Osteoblast (primary cell): ENCODE results near the gene MKNK1. TPM values are rescaled to one million over a fixed set of nuclear protein-coding genes. Genes with fewer than 3 reads are reported as not detected.

Source experiments
- DNase-seq: peaks from one replicate; pipeline ENCODE4 v3.0.0; 2011; ENCODE audit warnings: low spot score, mixed read lengths; ENCODE audit not compliant: insufficient read length; ENCODE audit errors: missing footprints
- H2AFZ ChIP-seq: 2 replicates; pipeline ENCODE4 v1.6.0; 2011; ENCODE audit warnings: mild to moderate bottlenecking, low read length
- H3K27ac ChIP-seq: 2 replicates; pipeline ENCODE4 v1.5.1; 2011; ENCODE audit warnings: mild to moderate bottlenecking, low read depth, low read length, moderate library complexity
- H3K27me3 ChIP-seq: 2 replicates; pipeline ENCODE4 v1.6.0; 2012; ENCODE audit warnings: mild to moderate bottlenecking, control low read depth, inconsistent platforms, low read length, moderate library complexity; ENCODE audit not compliant: insufficient read depth
- H3K36me3 ChIP-seq: 2 replicates; pipeline ENCODE4 v1.5.1; 2011; ENCODE audit warnings: mild to moderate bottlenecking, low read length, control low read depth, moderate library complexity; ENCODE audit not compliant: insufficient read depth
- H3K4me1 ChIP-seq: 2 replicates; pipeline ENCODE4 v1.5.1; 2011; ENCODE audit warnings: mild to moderate bottlenecking, low read length, control low read depth, moderate library complexity; ENCODE audit not compliant: insufficient read depth
- H3K4me2 ChIP-seq: 2 replicates; pipeline ENCODE4 v1.6.0; 2011; ENCODE audit warnings: mild to moderate bottlenecking, low read length; ENCODE audit not compliant: insufficient read depth
- H3K4me3 ChIP-seq: fragments of 200-600 bp; sonication (generic); 3 replicates; pipeline ENCODE4 v1.5.1; 2012; ENCODE audit warnings: mild to moderate bottlenecking, low read length, inconsistent platforms; ENCODE audit not compliant: insufficient read depth
- H3K79me2 ChIP-seq: 2 replicates; pipeline ENCODE4 v1.6.0; 2012; ENCODE audit warnings: mild to moderate bottlenecking, low read length, control low read depth, inconsistent platforms; ENCODE audit not compliant: insufficient read depth
- H3K9me3 ChIP-seq: 2 replicates; pipeline ENCODE4 v1.5.1; 2011; ENCODE audit warnings: low read depth, low read length, control low read depth
- H4K20me1 ChIP-seq: 2 replicates; pipeline ENCODE4 v1.6.0; 2012; ENCODE audit warnings: mild to moderate bottlenecking, low read length, control low read depth; ENCODE audit not compliant: insufficient read depth
- total RNA-seq: library from RNA; depleted of rRNA; stranded (reverse); fragments of >200 nt; gene quantifications from 2 replicates; pipeline ENCODE4 v1.2.3, GENCODE V29; 2012
- TF ChIP-seq, protein P1 (sequence below): IDR thresholded peaks from 2 replicates; pipeline ENCODE4 v1.5.1; 2011; ENCODE audit warnings: mild to moderate bottlenecking, low read depth, low read length, moderate library complexity; ENCODE audit errors: extremely low read depth

The MKNK1 gene
- total RNA-seq, 1 donor: 31.8 TPM

GRCh38 chr1:46575778-46576177 is 28.3 kb downstream of the MKNK1 start:
- H2AFZ ChIP-seq: no peak overlapping the region
- peaks cover 18% of the 10 kb centered on the region for H3K36me3 ChIP-seq
- H3K4me2 ChIP-seq: no peak overlapping the region
- H3K4me1 ChIP-seq: no peaks in the 10 kb centered on the region
- no peak overlapping the region for H3K27ac ChIP-seq
- H3K9me3 ChIP-seq: no peaks in the 10 kb centered on the region
- TF ChIP-seq, protein P1, sequence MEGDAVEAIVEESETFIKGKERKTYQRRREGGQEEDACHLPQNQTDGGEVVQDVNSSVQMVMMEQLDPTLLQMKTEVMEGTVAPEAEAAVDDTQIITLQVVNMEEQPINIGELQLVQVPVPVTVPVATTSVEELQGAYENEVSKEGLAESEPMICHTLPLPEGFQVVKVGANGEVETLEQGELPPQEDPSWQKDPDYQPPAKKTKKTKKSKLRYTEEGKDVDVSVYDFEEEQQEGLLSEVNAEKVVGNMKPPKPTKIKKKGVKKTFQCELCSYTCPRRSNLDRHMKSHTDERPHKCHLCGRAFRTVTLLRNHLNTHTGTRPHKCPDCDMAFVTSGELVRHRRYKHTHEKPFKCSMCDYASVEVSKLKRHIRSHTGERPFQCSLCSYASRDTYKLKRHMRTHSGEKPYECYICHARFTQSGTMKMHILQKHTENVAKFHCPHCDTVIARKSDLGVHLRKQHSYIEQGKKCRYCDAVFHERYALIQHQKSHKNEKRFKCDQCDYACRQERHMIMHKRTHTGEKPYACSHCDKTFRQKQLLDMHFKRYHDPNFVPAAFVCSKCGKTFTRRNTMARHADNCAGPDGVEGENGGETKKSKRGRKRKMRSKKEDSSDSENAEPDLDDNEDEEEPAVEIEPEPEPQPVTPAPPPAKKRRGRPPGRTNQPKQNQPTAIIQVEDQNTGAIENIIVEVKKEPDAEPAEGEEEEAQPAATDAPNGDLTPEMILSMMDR: no peak
- H3K4me3 ChIP-seq: no peak overlapping the region
- no peaks in the 10 kb centered on the region for H3K79me2 ChIP-seq
- no peak for DNase-seq
- H3K27me3 ChIP-seq: no peaks in the 10 kb centered on the region
- no peaks in the 10 kb centered on the region for H4K20me1 ChIP-seq

- Histone ChIP-seq H3K27ac (no peak overlapping the region), H4K20me1 (no peaks in the 10 kb centered on the region), H3K9me3 (no peaks in the 10 kb centered on the region), H3K79me2 (no peaks in the 10 kb centered on the region), H2AFZ (no peak overlapping the region), H3K4me2 (no peak overlapping the region), H3K4me3 (no peak overlapping the region), H3K36me3 (peaks cover 18% of the 10 kb centered on the region), H3K27me3 (no peaks in the 10 kb centered on the region), H3K4me1 (no peaks in the 10 kb centered on the region)
- TF ChIP-seq, protein P1: no peak
- DNase-seq: no peak
These were observed 28.8 kb downstream of the MKNK1 start for GRCh38 chr1:46575300-46575699.

GRCh38 chr1:46571691-46572225 is 32.3 kb downstream of the MKNK1 start:
- Histone ChIP-seq H3K36me3 (peaks cover 8% of the 10 kb centered on the region), H3K79me2 (no peaks in the 10 kb centered on the region), H3K27ac (no peak overlapping the region), H2AFZ (no peak overlapping the region), H3K4me3 (no peak overlapping the region), H4K20me1 (no peaks in the 10 kb centered on the region), H3K4me1 (no peaks in the 10 kb centered on the region), H3K27me3 (no peaks in the 10 kb centered on the region), H3K4me2 (no peak overlapping the region), H3K9me3 (no peaks in the 10 kb centered on the region)
- TF ChIP-seq, protein P1: no peak
- no peak for DNase-seq

- Histone ChIP-seq H3K4me1 (no peaks in the 10 kb centered on the region), H3K27ac (no peak overlapping the region), H3K4me3 (no peak overlapping the region), H4K20me1 (no peaks in the 10 kb centered on the region), H3K79me2 (no peaks in the 10 kb centered on the region), H3K4me2 (no peak overlapping the region), H3K27me3 (no peaks in the 10 kb centered on the region), H3K36me3 (peaks cover 11% of the 10 kb centered on the region), H2AFZ (no peak overlapping the region), H3K9me3 (no peaks in the 10 kb centered on the region)
- TF ChIP-seq, protein P1: no peak
- DNase-seq: no peak
These were observed 34.0 kb downstream of the MKNK1 start for GRCh38 chr1:46569884-46570725.
